HG03103 (cell line): ENCODE measurements around the gene A3GALT2.

Experiments used
- ATAC-seq: cut with Tn5 transposase; IDR thresholded peaks from one replicate; pipeline ENCODE4 v1.9.1; 2021; ENCODE audit warnings: low read depth; ENCODE audit not compliant: unreplicated experiment

A3GALT2 gene

GRCh38 chr1:33275195-33275594 lies 45.7 kb downstream of the A3GALT2 start:
- ATAC-seq, result no peak

- no peak for ATAC-seq
These were observed 46.5 kb downstream of the A3GALT2 start for GRCh38 chr1:33274446-33274845.

- ATAC-seq, result no peak
These were observed 46.9 kb downstream of the A3GALT2 start for GRCh38 chr1:33273961-33274371.

GRCh38 chr1:33273406-33273805 lies 47.5 kb downstream of the A3GALT2 start:
- ATAC-seq, result no peak

GRCh38 chr1:33272930-33273329 lies 48.0 kb downstream of the A3GALT2 start:
- ATAC-seq, result no peak

- no peak for ATAC-seq
These were observed 48.4 kb downstream of the A3GALT2 start for GRCh38 chr1:33272509-33272908.

GRCh38 chr1:33271666-33272505 lies 49.0 kb downstream of the A3GALT2 start:
- no peak for ATAC-seq

GRCh38 chr1:33270808-33271465 lies 50.0 kb downstream of the A3GALT2 start:
- no peak for ATAC-seq

GRCh38 chr1:33270379-33270778 lies 50.5 kb downstream of the A3GALT2 start:
- ATAC-seq, result no peak

GRCh38 chr1:33269621-33270020 lies 51.3 kb downstream of the A3GALT2 start:
- no peak for ATAC-seq

GRCh38 chr1:33268927-33269610 lies 51.8 kb downstream of the A3GALT2 start:
- no peak for ATAC-seq

- no peak for ATAC-seq
These were observed 52.4 kb downstream of the A3GALT2 start for GRCh38 chr1:33268457-33268856.

GRCh38 chr1:33267468-33268205 lies 53.3 kb downstream of the A3GALT2 start:
- no peak for ATAC-seq

- no peak for ATAC-seq
These were observed 54.1 kb downstream of the A3GALT2 start for GRCh38 chr1:33266766-33267165.

- ATAC-seq, result no peak
These were observed 54.9 kb downstream of the A3GALT2 start for GRCh38 chr1:33265780-33266605.

GRCh38 chr1:33263890-33264504 lies 56.9 kb downstream of the A3GALT2 start:
- ATAC-seq, result no peak

GRCh38 chr1:33261344-33261743 lies 59.6 kb downstream of the A3GALT2 start:
- no peak for ATAC-seq

GRCh38 chr1:33260439-33260838 lies 60.5 kb downstream of the A3GALT2 start:
- ATAC-seq, result no peak

GRCh38 chr1:33259879-33260278 lies 61.0 kb downstream of the A3GALT2 start:
- no peak for ATAC-seq
